SK-N-SH treated with all-trans-retinoic acid at 6 μM for 48 hours (cell line): ENCODE results near the gene CHP2.
"Not testable (repeated sequence)": the region's sequence is repeated elsewhere in the genome, so short reads cannot be mapped to it uniquely, and the experiment has no call there.

Experiments
- ARNTL ChIP-seq: fragments of 450-650 bp; formaldehyde crosslinking; IDR thresholded peaks from 2 replicates; pipeline ENCODE4 v1.5.0; 2020; ENCODE audit warnings: low read depth, mild to moderate bottlenecking, moderate library complexity, borderline replicate concordance
- CSRNP3 ChIP-seq: fragments of 250-450 bp; sonication (Bioruptor Pico); IDR thresholded peaks from 2 replicates; pipeline ENCODE4 v1.5.1; 2021; ENCODE audit warnings: mild to moderate bottlenecking, moderate library complexity
- GLIS3 ChIP-seq: fragments of 250-450 bp; sonication (Bioruptor Pico); IDR thresholded peaks from 2 replicates; pipeline ENCODE4 v1.5.0; 2020; ENCODE audit warnings: mild to moderate bottlenecking, moderate library complexity
- ISL1 ChIP-seq: fragments of 250-450 bp; sonication (Bioruptor Pico); IDR thresholded peaks from 2 replicates; pipeline ENCODE4 v2.1.2; 2022; ENCODE audit warnings: mild to moderate bottlenecking, moderate library complexity
- PATZ1 ChIP-seq: fragments of 250-450 bp; sonication (Bioruptor Pico); IDR thresholded peaks from 2 replicates; pipeline ENCODE4 v1.8.0; 2020; ENCODE audit warnings: mild to moderate bottlenecking, moderate library complexity, borderline replicate concordance
- POU6F1 ChIP-seq: fragments of 250-450 bp; sonication (Bioruptor Pico); IDR thresholded peaks from 2 replicates; pipeline ENCODE4 v1.8.0; 2021; ENCODE audit warnings: low read depth, mild to moderate bottlenecking, moderate library complexity, borderline replicate concordance
- RARB ChIP-seq: fragments of 250-450 bp; sonication (Bioruptor Pico); IDR thresholded peaks from 2 replicates; pipeline ENCODE4 v1.8.0; 2021; ENCODE audit warnings: mild to moderate bottlenecking, moderate library complexity
- TCF4 ChIP-seq: fragments of 250-450 bp; sonication (Bioruptor Pico); IDR thresholded peaks from 2 replicates; pipeline ENCODE4 v1.8.0; 2021; ENCODE audit warnings: mild to moderate bottlenecking, moderate library complexity, borderline replicate concordance
- TSHZ2 ChIP-seq: fragments of 250-450 bp; sonication (Bioruptor Pico); IDR thresholded peaks from 2 replicates; pipeline ENCODE4 v1.5.0; 2020; ENCODE audit warnings: mild to moderate bottlenecking, moderate library complexity
- ZFP30 ChIP-seq: fragments of 450-650 bp; formaldehyde crosslinking; IDR thresholded peaks from 2 replicates; pipeline ENCODE4 v1.5.0; 2022; ENCODE audit warnings: mild to moderate bottlenecking, moderate library complexity
- ZNF70 ChIP-seq: fragments of 450-650 bp; formaldehyde crosslinking; IDR thresholded peaks from 2 replicates; pipeline ENCODE4 v1.5.0; 2020; ENCODE audit warnings: mild to moderate bottlenecking, moderate library complexity

GRCh38 chr16:23737423-23738028 is 17.3 kb upstream of the CHP2 start:
- TF ChIP-seq CSRNP3 (CRISPR knock-in tag); ZNF70; PATZ1 (CRISPR knock-in tag); ISL1; GLIS3 (CRISPR knock-in tag); POU6F1; ARNTL; RARB (CRISPR knock-in tag); ZFP30 (CRISPR knock-in tag); TCF4; TSHZ2 (CRISPR knock-in tag): not testable (repeated sequence)
